GM21619 (cell line): ENCODE results near the gene PWP2.
A peak's percentile ranks its signal among the peaks of the same experiment; 100 is the strongest.

Experiments used
- ATAC-seq: cut with Tn5 transposase; IDR thresholded peaks from one replicate; pipeline ENCODE4 v1.9.1; 2021; ENCODE audit not compliant: unreplicated experiment

The PWP2 gene

DNA sequence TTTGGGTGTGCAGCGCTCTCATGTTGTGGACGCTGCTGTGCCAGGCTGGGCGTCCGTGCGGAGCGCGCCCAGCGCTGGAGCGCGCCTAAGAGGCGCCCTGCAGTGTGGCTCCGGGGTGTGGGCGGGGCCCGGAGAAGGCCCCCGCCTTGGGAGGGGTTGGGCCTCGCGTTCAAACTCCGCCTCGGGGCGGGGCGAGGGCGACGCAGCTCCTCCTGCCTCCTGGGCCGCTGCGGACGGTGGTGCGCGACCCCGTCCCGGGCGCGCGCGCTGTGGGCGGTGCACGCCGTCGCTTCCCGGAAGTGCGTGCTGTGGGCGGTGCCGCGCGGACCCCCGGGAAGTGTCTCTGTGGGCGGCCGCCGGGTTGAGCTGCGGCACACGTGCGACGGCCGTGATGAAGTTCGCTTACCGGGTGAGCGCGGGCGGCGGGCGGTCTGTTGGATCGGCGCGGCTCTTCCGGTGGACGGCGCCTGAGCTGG is at the start of gene PWP2:
TSS of gene PWP2 (plus strand) at position 374 of the 476 bp plus-strand sequence. CDS start at position 392, 18 bp downstream.
- peak; percentile 83 for ATAC-seq

DNA sequence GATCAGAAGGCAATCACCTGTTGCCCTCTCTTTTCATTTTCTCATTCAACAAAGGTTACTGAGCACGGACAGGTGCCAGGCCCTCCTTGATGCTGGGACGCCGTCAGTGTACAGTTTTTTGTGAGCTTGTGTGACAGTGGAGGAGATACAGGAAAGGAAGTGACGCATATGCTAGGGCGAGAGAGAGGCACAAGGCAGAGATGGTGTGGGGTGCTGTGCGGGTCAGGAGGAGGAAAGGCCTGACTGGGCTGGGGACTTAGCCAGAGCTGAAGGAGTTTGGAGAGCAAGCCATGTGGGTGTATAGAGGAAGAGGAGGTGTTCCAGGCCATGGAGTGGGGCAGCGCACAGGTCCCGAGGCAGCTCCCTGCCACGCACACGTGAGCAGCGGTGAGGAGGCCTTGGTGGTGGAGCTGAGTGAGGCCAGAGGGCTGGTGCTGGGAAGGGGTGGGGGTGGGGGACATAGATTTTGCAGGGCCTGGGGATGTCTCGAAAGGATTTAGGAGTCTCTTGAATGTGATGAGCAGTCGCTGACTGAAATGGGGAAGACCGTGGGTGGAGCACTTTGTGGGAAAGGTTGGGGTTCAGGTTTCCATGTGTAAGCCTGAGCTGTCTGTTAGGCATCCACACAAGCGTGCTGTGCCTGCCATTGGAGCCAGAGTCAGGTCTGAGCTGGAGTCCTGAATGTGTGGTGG is 49.1 kb upstream of the PWP2 start:
- no peak for ATAC-seq

DNA sequence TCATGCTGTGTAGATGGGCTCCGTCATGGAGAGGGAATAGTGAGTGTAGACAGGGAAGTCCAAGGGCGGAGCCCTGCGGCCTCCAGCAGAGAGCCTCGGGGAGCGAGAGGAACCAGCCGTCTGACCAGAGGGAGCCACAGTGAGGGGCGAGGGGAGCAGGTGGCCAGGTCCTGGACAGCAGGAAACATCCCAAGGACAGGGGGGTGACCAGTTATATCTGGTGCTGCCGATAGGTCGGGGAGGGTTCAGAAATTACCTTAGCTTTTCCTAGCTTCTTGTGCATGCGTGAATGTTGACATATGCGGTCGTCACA is 48.6 kb upstream of the PWP2 start:
- no peak for ATAC-seq

DNA sequence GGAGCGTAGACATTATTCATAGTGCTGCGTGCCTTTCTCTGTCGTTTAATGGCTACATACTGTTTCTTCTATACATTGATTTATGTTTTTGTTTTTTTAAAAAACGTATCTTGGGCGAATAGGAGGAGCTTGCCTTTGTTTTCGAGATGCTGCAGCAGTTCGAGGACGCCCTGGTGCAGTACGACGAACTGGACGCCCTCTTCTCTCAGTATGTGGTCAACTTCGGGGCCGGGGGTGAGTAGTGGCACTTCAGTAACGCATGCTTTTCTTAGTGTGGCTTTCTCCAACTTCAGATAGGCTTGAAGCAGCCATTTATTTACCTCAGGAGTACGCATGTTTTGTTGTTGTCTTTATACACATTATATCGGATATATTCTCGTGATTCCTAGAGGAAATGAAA is 48.2 kb upstream of the PWP2 start:
- no peak for ATAC-seq

DNA sequence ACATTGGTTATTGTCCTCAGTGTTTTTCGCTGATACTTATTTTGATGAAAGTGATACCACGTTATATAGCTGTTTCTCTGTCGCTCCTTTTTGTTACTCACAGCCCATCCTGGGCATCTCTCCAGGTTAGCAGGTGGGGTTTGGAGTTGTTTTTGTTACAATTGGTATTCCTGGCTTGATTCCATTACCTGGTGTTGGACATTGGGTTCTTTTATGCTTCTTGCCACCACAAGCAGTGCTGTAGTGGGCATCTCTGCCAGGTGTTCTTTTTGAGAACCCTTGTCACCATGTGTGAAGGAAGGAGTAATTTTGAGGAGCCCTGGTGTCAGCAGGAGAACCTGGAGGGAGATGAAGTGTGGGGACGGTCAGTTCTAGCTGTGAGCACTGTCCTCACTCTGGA is 47.5 kb upstream of the PWP2 start:
- ATAC-seq, result no peak

DNA sequence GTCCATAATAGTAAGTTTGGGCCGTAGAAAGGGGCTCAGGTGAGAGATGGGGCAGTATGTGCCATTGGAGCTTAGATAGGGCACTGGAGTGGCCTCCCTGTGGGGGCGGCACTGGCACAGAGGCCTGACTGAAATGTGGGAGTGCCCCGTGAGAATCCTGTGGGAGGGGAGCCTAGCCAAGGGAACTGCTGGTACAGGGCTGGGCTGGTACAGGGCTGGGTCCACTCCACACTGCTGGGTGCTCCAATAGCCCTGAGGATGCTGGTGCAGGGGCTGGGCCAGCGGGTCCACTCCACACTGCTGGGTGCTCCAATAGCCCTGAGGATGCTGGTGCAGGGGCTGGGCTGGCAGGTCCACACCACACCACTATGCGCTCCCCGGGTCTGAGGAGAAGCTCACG is 44.8 kb upstream of the PWP2 start:
- no peak for ATAC-seq

DNA sequence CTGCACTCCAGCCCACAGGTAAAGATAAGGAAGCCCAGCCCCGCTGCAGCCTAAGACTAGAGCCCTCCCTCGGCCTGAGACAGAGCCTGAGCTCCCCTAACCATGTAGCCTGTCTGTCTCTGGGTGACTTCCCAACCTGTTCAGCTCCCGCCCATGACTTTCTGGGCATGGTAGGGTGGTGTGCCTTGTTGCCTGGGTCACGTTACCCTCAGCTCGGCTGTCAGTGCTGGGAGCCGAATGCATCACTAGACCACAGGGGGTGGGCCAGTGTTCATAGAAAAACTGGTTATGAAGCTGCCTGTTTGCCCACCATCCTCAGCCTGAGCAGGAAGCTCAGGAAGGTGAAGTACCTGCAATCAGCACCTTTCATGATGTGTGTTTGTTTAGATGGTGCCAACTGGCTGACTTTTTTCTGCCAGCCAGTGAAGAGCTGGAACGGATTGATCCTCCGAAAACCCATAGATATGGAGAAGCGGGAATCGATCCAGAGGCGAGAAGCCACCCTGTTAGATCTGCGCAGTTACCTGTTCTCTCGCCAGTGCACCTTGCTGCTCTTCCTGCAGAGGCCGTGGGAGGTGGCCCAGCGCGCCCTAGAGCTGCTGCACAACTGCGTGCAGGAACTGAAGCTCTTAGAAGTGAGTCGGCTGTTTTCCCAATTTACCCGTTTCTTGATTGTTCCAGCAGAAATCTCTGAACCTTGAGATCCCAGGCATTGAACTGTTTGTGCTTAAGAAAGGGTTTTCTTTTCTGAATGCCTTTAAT is 43.9 kb upstream of the PWP2 start:
- no peak for ATAC-seq

DNA sequence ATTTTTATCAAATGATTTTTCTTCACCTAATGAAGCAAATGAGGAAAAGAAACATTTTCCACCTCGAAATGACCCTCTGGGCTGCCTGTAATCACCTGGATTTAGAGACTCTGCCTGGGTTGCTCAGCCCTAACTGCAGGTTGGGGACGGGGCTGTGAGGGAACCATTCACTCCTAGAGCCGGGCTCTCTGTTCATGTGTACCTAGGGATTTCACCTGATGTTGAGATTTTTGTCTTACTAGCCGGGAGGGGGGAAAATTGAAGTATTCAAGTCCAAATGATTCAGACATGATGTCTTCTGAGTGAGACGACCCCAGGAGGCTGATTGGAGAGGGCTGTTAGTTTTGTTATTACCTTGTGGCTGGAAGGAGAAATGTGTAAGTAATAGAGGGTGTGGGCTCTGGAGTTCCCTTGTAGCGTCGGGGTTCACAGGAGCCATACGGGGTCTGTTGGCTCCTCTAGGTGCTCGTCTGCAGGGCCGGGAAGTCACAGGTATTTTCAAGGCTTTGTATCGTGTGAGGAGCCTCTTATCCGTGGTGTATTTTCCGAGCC is 42.3 kb upstream of the PWP2 start:
- no peak for ATAC-seq

DNA sequence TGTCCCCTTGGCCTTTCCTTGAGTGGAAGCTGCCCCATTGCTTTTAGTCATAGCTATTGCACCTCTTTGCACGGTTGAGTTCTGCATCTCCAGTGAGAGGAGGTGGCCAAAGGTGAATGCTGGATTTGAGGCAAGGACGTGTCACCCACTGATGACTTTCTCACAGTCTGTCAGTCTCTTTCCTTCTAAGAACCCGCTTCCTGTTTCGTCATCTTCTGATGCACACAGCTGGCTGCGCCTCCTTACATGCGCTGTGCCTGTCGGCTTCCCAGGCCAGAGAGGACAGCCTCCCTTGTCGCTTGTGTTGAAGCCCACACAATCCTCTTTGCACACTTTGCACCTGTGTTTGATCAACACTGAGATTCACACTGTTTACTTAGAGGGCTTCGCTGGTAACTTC is 41.8 kb upstream of the PWP2 start:
- no peak for ATAC-seq

DNA sequence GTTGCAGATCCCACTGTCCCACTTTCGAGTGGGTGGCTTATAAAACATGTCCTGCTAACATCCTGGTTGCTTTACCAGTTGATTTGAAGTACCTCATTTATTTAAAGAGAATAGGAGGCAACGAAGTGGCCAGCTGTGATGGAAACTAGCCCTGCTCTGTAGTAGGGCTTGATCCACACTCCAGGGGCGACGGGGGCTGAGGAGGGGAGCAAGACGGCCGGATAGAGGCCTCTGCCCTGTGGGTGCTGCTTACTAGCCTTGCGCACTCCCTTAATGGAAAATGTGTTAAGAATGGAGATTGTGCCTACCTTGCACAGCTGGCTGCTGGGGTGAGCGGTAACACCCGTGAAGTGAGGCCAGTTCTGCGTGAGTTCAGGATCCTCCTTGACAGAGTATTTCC is 41.1 kb upstream of the PWP2 start:
- ATAC-seq, result no peak

DNA sequence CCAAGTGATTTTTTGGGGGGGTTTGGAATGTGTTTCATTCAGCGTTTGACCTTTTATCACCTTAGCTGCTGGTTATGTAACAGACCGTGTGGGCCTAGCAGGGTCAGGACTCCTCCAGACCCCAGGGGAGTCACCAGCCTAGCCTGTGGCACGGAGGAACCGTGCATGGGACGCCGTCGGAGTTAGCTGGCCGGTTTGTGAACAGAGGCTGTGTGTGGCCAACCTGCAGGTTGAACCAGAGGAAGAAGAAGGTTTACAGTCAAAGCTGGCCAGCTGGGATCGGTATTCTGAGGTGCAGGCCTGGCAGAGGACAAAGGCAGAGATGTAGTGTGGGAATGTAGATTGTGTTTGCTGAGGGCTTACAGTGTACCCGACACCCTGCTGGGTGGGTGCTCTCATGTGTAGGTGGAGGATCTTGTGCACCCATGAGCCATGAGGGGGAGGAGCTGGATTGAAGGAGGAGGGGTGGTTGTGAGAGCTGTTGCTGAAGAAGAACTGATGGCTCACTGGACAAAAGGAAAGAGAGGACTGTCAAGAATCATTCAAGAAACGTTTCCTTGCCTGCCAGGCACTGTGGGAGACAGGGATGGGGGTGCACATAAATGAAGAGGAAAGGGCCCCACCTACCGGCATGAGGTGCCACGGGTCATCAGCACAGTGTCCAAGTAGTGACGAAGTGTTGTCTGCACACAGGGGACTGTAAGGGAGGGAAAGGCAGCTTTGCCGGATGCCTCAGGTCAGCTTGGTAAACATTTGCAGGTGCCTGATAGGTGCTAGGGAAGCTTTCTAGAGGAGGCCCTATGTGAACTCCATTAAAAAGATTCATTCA is 40.0 kb upstream of the PWP2 start:
- ATAC-seq, result no peak

DNA sequence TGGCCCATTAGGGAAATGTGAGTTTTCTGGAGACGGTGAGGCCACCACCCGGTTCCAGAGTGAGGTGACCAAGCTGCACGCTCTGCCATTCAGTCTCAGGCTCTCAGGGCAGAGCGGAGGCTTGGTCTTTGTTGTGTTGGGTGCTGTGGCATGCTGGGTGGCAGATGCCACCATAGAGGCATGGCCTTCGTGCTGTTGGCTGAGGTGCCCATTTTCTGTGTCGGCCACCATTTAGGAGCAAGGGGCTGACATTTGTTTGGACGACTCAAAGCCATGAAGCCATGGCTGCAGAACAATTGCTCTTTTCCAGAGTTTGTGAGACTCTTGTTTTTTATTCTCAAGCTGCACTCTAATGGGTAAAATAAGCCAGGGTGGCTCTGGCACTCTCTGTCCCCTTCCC is 36.8 kb upstream of the PWP2 start:
- ATAC-seq, result no peak

DNA sequence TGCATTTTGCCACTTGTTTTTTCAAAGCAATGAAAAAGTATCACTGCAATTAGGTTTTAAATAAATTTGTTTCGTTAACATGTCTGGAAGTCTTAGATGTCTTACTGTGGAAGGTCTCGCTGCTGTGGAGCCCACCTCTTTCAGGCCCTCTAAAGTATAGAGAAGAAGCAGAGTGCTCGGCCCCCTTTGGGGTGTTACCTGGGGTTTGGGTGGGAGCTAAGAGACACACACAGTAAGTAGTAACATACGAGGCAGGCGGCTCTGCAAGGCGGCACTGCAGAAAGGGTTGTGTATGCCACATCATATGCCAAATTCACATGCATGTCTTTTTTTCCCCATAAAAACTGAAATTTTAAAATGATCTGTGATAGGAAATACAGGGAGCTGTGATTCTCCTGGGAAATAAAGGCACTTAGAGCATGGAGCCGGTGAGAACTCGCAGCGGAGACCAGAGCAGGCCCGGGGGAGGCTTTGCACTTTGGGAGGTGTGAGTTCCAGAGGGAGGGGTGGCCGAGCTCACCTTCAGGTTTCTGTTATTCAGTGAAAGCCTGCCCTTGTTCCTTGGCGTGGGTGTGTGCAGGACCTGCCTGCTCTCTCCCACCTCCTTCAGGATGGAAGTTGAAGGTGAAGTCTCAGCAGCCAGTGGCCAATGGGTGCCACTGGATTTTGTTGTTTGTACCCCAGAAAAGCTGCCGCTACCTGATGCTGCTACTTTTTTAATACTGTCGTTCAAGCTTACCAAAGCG is 35.7 kb upstream of the PWP2 start:
- ATAC-seq, result no peak

DNA sequence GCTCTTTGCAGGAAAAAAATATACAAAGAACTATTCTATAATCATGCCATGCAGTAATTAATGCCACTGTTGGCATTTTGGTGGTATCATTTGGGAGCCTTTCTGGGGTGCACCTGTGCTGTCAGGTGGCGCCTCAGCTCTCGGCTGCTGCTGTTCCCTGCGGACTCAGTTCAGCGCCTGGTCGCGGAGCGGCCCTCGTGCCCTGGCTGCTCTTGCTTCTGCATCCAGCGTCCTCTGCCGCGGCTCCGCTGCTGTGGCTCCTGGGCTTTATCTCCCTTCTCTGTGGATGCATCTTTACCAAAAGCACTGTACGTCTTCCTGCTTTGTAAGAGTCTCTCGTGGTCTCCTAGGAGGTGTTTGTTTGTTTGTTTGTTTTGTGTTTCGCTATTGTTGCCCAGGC is 35.1 kb upstream of the PWP2 start:
- no peak for ATAC-seq

DNA sequence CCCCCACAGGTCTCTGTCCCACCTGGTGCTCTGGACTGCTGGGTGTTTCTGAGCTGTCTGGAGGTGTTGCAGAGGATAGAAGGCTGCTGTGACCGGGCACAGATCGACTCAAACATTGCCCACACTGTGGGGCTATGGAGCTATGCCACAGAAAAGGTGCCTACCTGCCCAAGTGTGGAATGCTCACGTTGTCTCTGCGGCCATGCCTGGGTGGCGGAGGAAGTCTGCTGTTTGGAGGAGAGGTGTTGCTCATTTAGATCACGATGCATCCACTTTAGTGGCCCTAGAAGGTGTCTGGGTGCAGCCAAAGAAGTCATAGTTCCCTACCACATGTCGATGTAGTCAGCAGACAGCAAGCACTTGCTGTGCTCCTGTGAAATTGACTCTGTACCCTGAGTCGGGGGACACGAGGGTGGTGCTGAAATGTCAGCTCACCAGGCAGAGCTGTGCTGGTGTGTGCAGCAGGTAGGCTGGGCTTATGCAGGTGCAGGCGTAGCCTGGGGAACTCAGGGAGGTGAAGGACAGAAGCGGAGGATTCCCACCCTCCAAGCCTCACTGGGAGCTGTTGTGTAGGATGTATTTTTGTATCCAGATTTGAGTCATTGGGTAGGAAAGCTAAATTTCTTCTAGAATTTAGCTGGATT is 32.8 kb upstream of the PWP2 start:
- no peak for ATAC-seq

DNA sequence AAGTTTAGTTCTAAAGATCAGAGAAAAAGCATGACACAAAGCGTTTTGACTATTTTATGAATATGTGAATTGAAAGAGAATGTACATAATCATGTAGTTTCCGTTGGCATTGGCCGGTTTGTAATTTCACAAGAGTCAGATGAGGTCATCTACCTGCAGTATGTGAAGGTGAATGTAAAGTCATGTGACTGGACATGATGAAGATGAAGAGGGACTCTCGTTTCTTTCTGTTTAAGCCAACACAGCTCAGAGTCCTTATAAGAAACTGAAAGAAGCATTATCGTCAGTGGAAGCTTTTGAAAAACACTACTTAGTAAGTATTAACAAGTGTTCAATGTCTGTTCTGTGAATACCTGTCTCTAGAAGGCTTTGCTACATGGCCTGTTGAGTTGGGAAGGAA is 30.9 kb upstream of the PWP2 start:
- no peak for ATAC-seq

DNA sequence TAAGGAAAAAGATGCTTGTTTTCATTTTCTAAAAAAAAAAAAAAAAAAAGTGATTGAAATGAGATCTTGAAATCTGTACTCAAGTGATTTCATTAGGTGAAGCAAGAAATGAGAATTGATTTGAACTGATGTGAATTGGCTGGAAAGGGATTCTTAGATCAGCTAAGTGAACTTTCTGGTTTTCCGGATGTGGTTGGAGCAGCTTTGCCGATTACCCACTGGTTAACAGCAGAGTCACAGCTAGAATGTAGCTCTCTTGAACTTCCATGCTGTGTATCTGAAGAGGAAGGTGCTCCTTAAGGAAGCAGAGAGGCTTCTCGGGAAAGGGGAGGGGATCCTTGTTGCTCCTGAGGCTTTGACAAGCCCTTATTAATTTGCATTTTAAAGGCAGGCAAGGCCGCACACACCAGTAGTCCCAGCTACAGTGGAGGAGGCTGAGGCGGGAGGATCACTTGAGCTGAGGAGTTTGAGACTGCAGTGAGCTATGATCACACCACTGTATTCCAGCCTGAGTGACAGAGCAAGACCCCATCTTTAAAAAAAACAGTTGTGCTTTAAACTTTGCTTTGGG is 28.7 kb upstream of the PWP2 start:
- no peak for ATAC-seq

DNA sequence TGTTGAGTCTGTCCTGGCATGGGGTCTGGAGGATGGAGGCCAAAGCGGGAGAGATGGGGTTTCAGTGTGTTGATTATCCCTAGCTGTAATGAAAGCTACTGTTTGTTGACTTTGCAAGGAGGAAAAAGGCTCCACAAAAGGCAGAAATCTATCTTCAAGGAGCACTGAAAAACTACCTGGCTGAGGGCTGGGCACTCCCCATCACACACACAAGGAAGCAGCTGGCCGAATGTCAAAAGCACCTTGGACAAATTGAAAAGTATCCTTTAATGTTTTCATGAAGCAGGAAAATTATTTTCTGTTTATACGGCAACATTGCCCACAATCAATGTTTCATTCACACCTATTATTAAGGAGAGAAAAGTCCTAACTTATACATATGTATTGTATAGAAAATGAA is 27.8 kb upstream of the PWP2 start:
- ATAC-seq, result no peak

DNA sequence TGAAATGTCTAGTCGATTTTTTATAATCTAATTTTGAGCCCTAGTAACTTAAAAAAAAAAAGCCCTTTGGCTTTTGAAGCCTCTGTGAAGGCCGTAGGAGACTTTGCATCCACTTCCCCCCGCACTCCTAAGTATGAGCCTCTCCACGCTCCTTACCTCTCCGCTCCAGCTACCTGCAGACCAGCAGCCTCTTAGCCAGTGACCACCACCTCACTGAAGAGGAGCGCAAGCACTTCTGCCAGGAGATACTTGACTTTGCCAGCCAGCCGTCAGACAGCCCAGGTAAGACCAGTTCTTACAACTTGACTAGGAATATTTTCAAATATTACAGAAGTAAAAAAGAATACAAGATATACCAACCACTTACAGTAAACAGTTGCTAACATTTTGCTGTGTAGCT is 27.4 kb upstream of the PWP2 start:
- ATAC-seq, result no peak
